Right lobe of liver (tissue), 6 donors: ENCODE results near the gene PDE9A. TPM values are rescaled to one million over a fixed set of nuclear protein-coding genes. Genes with fewer than 3 reads are reported as not detected.

Experiments
- ATAC-seq, 4 donors: fragments of 200-7000 bp; cut with Tn5 transposase; one replicate each; pipeline ENCODE4 v1.9.1; 2020; ENCODE audit warnings: mild to moderate bottlenecking in 4 of 4, moderate library complexity in 4 of 4
- DNase-seq, 3 donors: peaks; one replicate each; pipeline ENCODE4 v3.0.0-alpha.2; 2020
- H3K27ac ChIP-seq, 3 donors: fragments of 200-600 bp; one replicate each; pipeline ENCODE4 v1.8.0; 2022
- H3K27me3 ChIP-seq, 2 donors: fragments of 200-600 bp; one replicate each; pipeline ENCODE4 v1.8.0; 2022
- H3K36me3 ChIP-seq, 4 donors: fragments of 200-600 bp; sonication (generic) in 1 of 4; one replicate each; pipeline versions ENCODE4 v1.5.1 to v1.8.0; 2017 to 2022; ENCODE audit warnings: control low read depth in 1 of 4
- H3K4me1 ChIP-seq, 4 donors: fragments of 200-600 bp; sonication (generic) in 1 of 4; one replicate each; pipeline versions ENCODE4 v1.5.1 to v1.8.0; 2017 to 2022; ENCODE audit warnings: control low read depth in 1 of 4
- H3K4me3 ChIP-seq, 3 donors: fragments of 200-600 bp; one replicate each; pipeline ENCODE4 v1.8.0; 2022
- H3K9me3 ChIP-seq, 4 donors: fragments of 200-600 bp; sonication (generic) in 1 of 4; one replicate each; pipeline versions ENCODE4 v1.5.1 to v1.8.0; 2017 to 2022; ENCODE audit warnings: control low read depth in 1 of 4
- POLR2A ChIP-seq: fragments of 450-650 bp; IDR thresholded peaks from one replicate; pipeline ENCODE4 v1.6.1; 2017; ENCODE audit warnings: antibody characterized with exemption, mild to moderate bottlenecking
- WGBS: methylation state at CpG from one replicate; pipeline ENCODE4 v1.1.6; 2018; ENCODE audit warnings: low coverage, low lambda C conversion rate; ENCODE audit not compliant: insufficient coverage; ENCODE audit errors: missing lambda C conversion rate; 5-methylcytosine and 5-hydroxymethylcytosine counted together
- intact Hi-C, 2 donors: fragments of 100-400 bp; cut with DNase I; formaldehyde crosslinking; loops; one replicate each; pipeline versions ENCODE4 v1.11.2 to v1.14.1; 2022
- total RNA-seq, 6 experiments: library from RNA; depleted of rRNA in 2 of 6; stranded (reverse); fragments of >200 nt in 2 of 6; fragmentation: NEBNext Ultra II Directional in 3 of 6; extraction: Animal tissue kit (Norgen Biotek cat#: 25700) in 3 of 6; gene quantifications; one replicate each; pipeline versions ENCODE4 v1.1.0 to v1.2.4, GENCODE V29; 2016 to 2023
- TF ChIP-seq, protein P1 (sequence below), 4 donors: fragments of 200-600 bp in 3 of 4; fragments of 450-650 bp in 1 of 4; IDR thresholded peaks; one replicate each; pipeline versions ENCODE4 v1.5.1 to v1.8.0; 2016 to 2022; ENCODE audit warnings: antibody characterized with exemption in 4 of 4, mild to moderate bottlenecking in 2 of 4
- donor health status: DM: no; HTN: yes; CAD: no.
- donor health status: DM: no; HTN: no; CAD: no.
- donor health status: DM: no; HTN: no; CAD: no.
- donor health status: DM: no; HTN: yes; CAD: no.
- donor health status: DM: no; HTN: yes; CAD: no.

PDE9A gene
- total RNA-seq, 6 experiments from 2014 or later, result 1.1 to 5.9 (median 3.3) TPM

DNA sequence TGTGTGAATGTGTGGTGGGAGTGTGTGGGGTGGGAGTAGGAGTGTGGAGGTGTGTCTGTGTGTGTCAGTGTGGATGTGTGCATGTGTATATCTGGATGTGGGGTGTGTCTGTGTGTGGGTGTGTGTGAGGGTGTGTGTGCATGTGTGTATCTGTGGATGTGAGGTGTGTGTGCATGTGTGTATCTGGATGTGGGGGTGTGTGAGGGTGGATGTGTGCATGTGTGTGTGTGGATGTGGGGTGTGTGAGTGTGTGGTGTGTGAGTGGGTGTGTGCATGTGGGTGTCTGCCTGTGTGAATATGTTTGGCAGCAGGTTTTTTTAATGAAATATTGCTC is 106.1 kb downstream of the PDE9A start:
- intact Hi-C loops, result no loop called here
- Histone ChIP-seq H3K4me1 (peaks cover 0 to 8% (median 0%) of the 10 kb centered on the region in 4 donors), H3K4me3 (no peak overlapping the region), H3K27ac (no peak overlapping the region), H3K27me3 (no peaks in the 10 kb centered on the region), H3K9me3 (no peaks in the 10 kb centered on the region), H3K36me3 (no peaks in the 10 kb centered on the region)
- ATAC-seq (no peak), DNase-seq (no peak)
- no peak for TF ChIP-seq POLR2A
- TF ChIP-seq, protein P1, sequence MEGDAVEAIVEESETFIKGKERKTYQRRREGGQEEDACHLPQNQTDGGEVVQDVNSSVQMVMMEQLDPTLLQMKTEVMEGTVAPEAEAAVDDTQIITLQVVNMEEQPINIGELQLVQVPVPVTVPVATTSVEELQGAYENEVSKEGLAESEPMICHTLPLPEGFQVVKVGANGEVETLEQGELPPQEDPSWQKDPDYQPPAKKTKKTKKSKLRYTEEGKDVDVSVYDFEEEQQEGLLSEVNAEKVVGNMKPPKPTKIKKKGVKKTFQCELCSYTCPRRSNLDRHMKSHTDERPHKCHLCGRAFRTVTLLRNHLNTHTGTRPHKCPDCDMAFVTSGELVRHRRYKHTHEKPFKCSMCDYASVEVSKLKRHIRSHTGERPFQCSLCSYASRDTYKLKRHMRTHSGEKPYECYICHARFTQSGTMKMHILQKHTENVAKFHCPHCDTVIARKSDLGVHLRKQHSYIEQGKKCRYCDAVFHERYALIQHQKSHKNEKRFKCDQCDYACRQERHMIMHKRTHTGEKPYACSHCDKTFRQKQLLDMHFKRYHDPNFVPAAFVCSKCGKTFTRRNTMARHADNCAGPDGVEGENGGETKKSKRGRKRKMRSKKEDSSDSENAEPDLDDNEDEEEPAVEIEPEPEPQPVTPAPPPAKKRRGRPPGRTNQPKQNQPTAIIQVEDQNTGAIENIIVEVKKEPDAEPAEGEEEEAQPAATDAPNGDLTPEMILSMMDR (IDR thresholded peaks at IDR 0.05), result no peak

DNA sequence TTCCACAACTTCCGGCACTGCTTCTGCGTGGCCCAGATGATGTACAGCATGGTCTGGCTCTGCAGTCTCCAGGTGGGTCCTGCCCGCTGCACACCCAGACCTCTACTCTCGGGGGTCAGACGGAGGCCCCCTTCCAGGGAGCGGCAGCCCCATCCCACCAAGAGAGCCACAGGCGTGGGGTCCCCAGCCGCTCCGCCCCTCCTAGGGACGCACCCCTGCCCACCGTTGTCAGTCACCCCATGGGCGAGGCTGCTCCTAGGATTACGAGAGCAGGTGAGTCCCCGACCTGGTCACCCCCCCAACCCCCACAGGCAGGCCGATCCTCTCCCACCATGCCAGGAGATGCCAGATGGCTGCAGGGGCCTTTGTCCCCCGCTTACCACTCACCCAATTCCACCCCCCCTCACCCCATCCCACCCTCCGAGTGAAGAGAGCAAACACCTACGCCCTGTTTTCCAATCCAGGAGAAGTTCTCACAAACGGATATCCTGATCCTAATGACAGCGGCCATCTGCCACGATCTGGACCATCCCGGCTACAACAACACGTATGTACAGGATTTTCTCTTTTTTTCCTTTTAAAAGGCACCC is 107.0 kb downstream of the PDE9A start:
- ATAC-seq, result no peak

DNA sequence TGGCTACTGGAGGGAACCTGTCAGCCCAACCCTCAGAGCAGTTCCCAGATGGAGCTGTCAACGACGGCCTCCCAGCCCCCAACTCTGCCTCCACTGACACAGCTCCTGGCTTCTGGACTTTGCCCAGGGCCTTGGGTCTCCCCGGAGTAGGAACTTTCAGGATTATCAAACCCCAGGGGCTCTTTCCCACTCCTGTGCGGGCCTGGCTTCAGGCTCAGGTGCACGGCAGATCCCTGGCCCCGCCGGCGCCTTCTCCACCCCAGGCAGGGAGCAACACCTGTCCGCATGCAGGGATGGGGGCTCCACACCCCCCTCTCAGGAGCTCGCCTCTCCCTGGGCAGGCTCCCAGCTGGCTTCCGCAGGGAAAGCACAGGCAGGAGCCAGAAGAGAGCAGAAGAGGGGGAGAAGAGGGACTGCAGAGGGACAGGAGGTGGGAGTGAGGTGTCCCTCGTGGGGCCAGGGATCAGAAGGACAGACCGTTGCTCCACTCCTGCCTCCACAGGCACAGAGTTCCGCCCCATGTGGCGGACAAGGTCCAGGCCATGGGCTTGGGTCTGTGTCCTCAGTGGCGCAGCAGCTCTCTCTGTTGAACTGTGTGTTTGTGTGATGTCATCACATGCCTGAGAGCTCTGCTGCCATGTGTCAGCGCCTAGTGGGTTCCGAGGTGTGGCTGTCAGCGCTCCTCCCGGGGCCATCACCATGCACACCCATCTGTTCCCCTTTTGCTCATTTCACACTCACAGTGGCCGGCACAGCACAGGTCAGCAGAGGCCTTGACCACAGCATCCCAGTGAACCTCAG is 107.7 kb downstream of the PDE9A start:
- Histone ChIP-seq H3K27ac (no peak overlapping the region), H3K36me3 (no peaks in the 10 kb centered on the region), H3K4me3 (no peak overlapping the region), H3K4me1 (peaks cover 0 to 8% (median 0%) of the 10 kb centered on the region in 4 donors), H3K27me3 (no peaks in the 10 kb centered on the region), H3K9me3 (no peaks in the 10 kb centered on the region)
- TF ChIP-seq POLR2A, result no peak
- TF ChIP-seq, protein P1 (IDR thresholded peaks at IDR 0.05), result no peak
- intact Hi-C loops, result no loop called here
- no peak for DNase-seq
- ATAC-seq, result peak; percentile 38 to 57 (median 45)
- WGBS, result 63% methylated on average over 6 of the region's 21 CpGs

More for the DNA sequence above, 107.0 kb downstream of the PDE9A start:
- Histone ChIP-seq H3K27ac (no peak overlapping the region), H3K4me1 (peaks cover 0 to 8% (median 0%) of the 10 kb centered on the region in 4 donors), H3K36me3 (no peaks in the 10 kb centered on the region), H3K4me3 (no peak overlapping the region), H3K9me3 (no peaks in the 10 kb centered on the region), H3K27me3 (no peaks in the 10 kb centered on the region)
- TF ChIP-seq POLR2A, result no peak
- TF ChIP-seq, protein P1 (IDR thresholded peaks at IDR 0.05), result no peak
- intact Hi-C loops, result no loop called here
- WGBS, result 79% methylated on average over 7 of the region's 23 CpGs
- DNase-seq, result no peak

DNA sequence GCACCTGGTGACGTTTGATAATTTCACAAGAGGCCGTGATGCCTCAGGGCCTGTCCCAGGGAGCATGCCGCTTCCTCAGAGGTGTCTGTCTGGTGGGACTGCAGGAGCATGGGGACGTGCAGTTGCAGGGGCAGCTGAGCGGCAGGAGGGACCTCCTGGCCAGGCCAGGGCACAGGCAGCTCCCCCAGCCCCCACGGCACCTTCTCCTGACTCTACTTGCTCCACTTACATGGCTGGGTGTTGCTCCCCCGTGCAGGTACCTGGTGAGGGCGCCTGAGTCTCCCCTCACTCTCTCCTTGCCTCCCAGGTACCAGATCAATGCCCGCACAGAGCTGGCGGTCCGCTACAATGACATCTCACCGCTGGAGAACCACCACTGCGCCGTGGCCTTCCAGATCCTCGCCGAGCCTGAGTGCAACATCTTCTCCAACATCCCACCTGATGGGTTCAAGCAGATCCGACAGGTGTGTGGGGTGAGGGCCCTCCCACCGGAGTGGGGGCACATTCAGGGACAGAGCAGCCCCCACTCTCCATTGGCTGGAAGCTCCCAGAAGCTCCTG is 108.4 kb downstream of the PDE9A start:
- ATAC-seq, result no peak
- no peak overlapping the region for H3K27ac ChIP-seq

More for the DNA sequence above, 108.4 kb downstream of the PDE9A start:
- Histone ChIP-seq H3K4me1 (peaks cover 0 to 8% (median 0%) of the 10 kb centered on the region in 4 donors), H3K4me3 (no peak overlapping the region), H3K9me3 (no peaks in the 10 kb centered on the region), H3K36me3 (no peaks in the 10 kb centered on the region), H3K27me3 (no peaks in the 10 kb centered on the region)
- 77% methylated on average over 9 of the region's 18 CpGs for WGBS
- intact Hi-C loops, result no loop called here
- no peak for DNase-seq
- TF ChIP-seq, protein P1 (IDR thresholded peaks at IDR 0.05), result no peak
- TF ChIP-seq POLR2A, result no peak
